Keratinocyte (primary cell): Measurements from ENCODE around the gene NBL1.

Experiments
- CTCF ChIP-seq, 3 experiments: IDR thresholded peaks in 1 of 3; conservative IDR thresholded peaks in 1 of 3; optimal IDR thresholded peaks in 1 of 3; 2 replicates in 2 of 3; 3 replicates in 1 of 3; pipeline versions ENCODE3 to v1.5.1; 2011; ENCODE audit warnings: low read length in 3 of 3, mild to moderate bottlenecking in 3 of 3, moderate library complexity in 2 of 3, control low read depth in 1 of 3, inconsistent platforms in 1 of 3; ENCODE audit not compliant: insufficient read depth in 2 of 3; ENCODE audit errors: extremely low read depth in 1 of 3
- EZH2 ChIP-seq: IDR thresholded peaks from one replicate; pipeline ENCODE4 v1.6.1; 2012; ENCODE audit warnings: inconsistent platforms, mild to moderate bottlenecking, low read length, moderate library complexity

GRCh38 chr1:19651141-19651737, 7.1 kb downstream of the NBL1 start:
- peak; percentile 59 to 83 (median 70) for TF ChIP-seq CTCF (optimal IDR thresholded peaks at IDR 0.05 in 1 of 3, IDR thresholded peaks at IDR 0.05 in 1 of 3, conservative IDR thresholded peaks at IDR 0.05 in 1 of 3; ENCODE audit: extremely low read depth in 1 of 3, insufficient read depth in 2 of 3, low read length in 3 of 3)
- no peak for TF ChIP-seq EZH2
